HG03064 (cell line): Measurements from ENCODE around the gene KCNG2.

Source experiments
- ATAC-seq: cut with Tn5 transposase; IDR thresholded peaks from one replicate; pipeline ENCODE4 v1.9.1; 2021; ENCODE audit warnings: low read depth; ENCODE audit not compliant: unreplicated experiment

KCNG2 gene

GRCh38 chr18:79796531-79797405 is 970 bp upstream of the KCNG2 start:
- no peak for ATAC-seq

DNA sequence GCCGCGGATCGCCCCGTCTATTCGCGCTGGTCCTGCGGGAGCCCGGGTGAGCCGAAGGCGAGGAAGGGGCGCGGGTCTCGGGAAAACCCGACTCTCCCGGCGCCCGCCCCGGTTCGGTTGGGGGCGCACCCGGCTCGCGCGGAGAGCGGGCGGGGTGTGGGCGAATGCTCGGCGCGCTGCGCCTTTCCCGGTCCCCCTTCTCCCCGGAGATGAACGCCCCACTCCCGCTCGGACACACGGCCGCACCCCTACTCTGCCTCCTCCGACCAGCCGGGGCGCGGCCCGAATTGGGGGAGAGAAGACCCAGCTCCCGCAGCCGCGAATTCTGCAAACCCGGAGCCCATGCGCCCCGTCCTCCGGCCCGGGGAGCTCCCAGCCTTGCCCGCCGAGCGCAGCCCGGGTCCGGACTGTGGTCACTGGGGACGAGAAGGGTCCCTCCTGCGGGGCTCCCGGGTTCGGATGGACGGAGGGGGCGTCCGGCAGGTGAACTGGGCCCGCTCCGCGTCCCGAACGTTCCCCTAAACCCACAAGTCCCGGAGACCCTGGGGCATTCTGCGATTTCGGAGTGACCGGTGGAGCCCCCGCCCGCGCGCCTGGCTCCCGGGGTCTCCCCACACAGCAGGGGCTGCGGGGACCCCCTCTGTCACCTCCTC is 734 bp downstream of the KCNG2 start:
- no peak for ATAC-seq

- no peak for ATAC-seq
Measured at GRCh38 chr18:79798999-79799370, 1.2 kb downstream of the KCNG2 start.

DNA sequence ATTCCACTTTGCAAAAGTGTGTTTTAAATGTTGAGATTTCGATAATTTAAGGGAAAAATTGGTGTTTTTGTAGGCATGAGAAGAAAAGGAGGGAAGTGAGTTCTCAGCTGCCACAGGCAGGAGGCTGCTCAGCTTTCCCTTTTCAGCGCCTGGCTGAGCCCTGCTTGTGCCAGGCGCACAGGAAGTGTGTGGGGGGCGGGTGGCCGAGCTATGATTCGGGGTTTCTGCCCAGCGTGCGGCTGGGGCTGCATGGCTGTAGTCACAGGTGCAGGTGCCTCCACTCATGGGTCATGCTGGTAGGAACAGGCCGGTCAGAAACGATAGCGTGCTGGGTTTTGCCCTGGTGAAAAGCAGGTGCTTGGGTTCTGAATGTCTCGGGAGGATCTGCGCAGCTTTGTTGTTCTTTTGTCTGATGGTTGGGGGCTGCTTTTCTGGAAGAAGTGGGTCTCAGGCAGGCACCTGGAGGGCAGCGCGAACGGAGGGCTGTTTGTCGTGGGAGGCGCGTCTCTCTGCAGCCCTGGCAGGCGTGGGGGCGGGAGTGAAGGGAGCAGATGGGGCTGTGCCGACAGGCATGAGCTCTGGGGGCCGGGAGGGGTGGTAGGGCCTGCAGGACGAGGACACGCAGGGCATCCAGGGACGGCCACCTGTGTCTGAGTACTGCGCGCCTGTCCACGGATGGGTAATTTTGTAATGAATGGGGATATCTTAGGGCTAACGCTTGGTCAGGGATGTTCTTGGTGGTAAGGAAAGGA is 2.1 kb downstream of the KCNG2 start:
- ATAC-seq = no peak

DNA sequence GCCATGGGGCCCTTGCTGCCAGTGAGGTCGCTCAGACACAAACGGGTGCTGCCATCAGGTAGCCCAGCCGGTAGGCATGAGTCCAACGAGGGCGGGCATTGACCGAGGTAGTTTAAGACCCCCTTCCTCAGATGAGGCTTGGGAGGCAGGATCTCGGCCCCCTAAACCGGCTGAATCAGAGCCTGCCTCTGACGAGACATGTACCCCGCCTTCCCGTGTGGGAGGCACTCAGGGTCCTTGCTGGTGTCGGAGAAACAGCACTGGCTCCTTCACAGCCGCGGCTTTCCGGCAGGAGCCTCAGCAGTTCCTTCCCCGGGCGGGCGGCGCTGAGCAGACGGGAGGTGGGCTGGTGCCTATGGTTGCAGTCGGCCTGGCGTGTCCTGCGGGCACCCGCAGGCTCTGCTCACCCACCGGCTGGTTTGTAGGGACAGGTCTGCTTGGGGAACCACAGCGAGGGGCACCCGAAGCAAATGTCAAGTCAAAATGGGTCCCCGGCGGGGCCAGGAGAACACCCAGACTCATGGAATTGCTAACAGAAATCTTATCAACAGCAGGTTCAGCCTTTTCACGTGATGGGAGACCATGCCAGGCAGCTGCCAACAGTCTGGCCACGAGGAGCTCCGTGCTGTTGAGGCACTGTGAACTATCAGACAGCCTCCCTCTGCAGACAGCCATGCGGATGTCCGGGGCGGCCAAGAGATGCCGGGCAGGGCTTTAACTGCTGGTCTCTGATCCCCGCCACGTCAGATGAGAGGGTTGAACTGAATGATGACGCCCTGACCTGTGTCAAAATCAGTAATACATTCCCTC is 2.8 kb downstream of the KCNG2 start:
- no peak for ATAC-seq

DNA sequence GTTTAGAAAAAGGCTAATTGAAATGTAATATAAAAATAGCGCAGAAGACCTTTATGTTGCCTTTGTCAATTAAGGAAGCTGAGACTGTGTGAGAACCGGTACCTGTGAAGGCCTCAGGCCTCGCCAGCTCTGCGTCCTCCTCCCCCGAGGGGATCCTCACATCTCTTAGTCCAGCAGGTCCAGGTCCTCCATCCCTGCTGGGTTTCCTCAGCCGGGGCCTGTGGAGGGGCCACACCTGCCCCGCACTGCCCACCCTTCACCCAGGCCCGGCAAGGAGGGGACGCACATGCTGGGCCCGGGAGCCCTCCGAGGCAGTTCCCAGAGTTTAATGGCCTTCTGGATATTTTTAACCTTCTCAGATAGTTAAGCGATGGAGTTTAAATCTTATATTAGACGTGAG is 3.5 kb downstream of the KCNG2 start:
- no peak for ATAC-seq

GRCh38 chr18:79801641-79802040 is 3.9 kb downstream of the KCNG2 start:
- ATAC-seq = no peak

- ATAC-seq = no peak
Measured at GRCh38 chr18:79802298-79802697, 4.6 kb downstream of the KCNG2 start.

- no peak for ATAC-seq
Measured at GRCh38 chr18:79803611-79804051, 5.9 kb downstream of the KCNG2 start.

- no peak for ATAC-seq
Measured at GRCh38 chr18:79804130-79804787, 6.5 kb downstream of the KCNG2 start.

- no peak for ATAC-seq
Measured at GRCh38 chr18:79805211-79805887, 7.6 kb downstream of the KCNG2 start.

- ATAC-seq = no peak
Measured at GRCh38 chr18:79805926-79806487, 8.3 kb downstream of the KCNG2 start.

DNA sequence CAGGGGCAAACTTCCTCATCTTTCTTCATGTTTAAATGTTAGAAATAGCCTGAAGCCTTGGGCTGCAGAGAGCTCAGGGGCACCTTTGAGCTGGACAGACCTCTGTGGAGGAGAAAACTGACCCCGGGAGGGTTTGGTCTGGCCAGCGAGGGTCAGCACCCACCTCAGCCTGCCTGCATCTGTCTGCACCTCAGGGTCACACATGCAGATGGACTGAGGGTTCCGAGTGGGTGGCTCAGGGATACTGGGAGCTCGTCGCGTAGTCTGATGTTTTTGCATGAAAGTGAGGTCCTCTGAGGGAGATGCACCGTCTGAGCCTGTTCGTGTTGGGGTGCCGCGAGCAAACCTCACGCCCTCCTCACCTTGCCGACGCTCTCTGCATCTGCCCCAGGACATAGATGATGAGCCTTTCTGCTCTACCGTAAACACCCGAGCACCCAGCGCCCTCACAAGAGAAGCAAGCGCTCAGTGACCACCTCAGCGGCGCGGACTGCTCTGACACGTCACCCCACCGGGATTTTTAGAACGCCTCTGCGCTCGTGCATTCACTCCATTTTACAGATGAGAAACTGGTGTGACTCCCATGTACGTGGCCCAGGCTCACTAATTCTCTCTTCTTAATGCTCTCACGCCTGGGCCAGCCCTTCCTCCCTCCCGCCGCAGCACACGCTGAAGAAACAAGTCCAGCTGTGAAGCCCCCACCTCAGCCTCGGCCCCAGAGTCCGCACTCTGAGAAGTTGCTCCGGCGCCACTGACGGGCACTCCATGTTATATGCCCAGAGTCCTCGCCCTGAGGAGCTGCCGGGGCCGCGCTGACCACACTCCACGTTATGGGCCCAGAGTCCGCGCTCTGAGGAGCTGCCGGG is 9.5 kb downstream of the KCNG2 start:
- no peak for ATAC-seq

DNA sequence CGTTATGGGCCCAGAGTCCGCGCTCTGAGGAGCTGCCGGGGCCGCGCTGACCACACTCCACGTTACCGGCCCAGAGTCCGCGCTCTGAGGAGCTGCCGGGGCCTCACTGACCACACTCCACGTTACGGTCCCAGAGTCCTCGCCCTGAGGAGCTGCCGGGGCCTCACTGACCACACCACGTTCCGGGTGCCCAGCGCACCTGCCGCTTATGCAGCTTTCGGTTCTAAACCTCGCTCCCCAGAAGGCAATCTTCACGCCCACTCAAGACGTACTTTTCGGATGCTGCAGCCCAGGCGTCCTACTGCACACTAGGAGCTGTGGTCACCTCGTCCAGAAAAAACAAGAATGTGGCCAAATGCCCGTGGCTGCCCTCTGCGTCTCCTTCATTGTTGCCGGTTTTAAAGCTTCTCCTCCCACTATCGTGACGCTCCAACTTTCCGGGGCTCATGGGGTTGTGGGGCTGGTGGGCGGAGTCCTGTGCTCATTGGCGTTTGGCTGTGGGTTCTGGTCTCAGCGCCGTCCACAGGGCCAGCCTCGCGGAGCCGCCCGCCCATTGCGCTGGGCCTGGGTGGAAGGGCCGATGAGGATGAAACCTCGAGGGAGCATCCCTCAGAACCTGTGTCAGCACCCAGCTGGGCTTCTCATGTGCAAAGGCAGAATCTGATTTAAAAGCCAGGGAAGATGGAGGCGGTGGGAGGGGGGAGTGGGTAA is 11.9 kb downstream of the KCNG2 start:
- ATAC-seq = no peak

- no peak for ATAC-seq
Measured at GRCh38 chr18:79812052-79812451, 14.3 kb downstream of the KCNG2 start.

GRCh38 chr18:79814373-79814772 is 16.6 kb downstream of the KCNG2 start:
- ATAC-seq = no peak

DNA sequence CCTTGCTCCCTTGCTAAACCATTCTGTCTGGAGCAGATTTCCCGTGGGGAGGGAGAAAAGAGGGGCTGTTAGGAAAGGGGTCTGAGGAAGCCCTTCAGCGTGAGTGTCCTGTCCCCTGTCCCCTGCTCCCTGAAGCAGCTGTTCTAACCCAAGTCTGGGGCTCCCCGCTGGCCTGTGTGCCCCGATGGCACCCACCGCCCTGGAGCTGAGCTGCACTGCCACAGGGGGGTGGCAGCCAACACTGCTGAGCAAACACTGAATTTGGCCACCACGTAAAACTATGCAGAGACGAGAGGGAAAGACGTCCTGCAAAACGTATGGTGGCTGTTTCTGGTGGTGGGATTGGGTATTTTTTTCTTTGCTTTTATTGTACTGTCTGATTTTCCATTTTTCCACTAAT is 17.9 kb downstream of the KCNG2 start:
- ATAC-seq = no peak

GRCh38 chr18:79816092-79816491 is 18.4 kb downstream of the KCNG2 start:
- no peak for ATAC-seq
